Activated CD8-positive, alpha-beta memory T cell treated with anti-CD3 and anti-CD28 coated beads for 1 hour (primary cell): ENCODE data around the gene CKAP5.

ENCODE experiments used
- DNase-seq, 2 donors: peaks; one replicate each; pipeline ENCODE4 v3.0.0-alpha.2; 2020; ENCODE audit warnings: low read depth in 1 of 2; ENCODE audit errors: extremely low read depth in 1 of 2

Gene CKAP5

DNA sequence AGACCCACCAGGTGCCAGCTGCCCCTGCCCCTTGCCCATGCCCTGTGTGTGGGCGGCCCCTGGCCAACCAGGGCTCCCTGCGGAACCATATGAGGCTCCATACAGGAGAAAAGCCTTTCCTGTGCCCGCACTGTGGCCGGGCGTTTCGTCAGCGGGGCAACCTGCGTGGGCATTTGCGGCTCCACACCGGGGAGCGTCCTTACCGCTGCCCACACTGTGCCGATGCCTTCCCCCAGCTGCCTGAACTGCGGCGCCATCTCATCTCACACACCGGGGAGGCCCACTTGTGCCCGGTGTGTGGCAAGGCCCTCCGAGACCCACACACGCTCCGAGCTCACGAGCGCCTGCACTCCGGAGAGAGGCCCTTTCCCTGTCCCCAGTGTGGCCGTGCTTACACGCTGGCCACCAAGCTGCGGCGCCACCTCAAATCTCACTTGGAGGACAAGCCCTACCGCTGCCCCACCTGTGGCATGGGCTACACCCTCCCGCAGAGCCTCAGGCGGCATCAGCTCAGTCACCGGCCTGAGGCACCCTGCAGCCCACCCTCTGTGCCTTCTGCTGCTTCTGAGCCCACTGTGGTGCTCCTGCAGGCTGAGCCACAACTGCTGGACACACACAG lies 140.9 kb downstream of the CKAP5 start:
- no peak for DNase-seq

DNA sequence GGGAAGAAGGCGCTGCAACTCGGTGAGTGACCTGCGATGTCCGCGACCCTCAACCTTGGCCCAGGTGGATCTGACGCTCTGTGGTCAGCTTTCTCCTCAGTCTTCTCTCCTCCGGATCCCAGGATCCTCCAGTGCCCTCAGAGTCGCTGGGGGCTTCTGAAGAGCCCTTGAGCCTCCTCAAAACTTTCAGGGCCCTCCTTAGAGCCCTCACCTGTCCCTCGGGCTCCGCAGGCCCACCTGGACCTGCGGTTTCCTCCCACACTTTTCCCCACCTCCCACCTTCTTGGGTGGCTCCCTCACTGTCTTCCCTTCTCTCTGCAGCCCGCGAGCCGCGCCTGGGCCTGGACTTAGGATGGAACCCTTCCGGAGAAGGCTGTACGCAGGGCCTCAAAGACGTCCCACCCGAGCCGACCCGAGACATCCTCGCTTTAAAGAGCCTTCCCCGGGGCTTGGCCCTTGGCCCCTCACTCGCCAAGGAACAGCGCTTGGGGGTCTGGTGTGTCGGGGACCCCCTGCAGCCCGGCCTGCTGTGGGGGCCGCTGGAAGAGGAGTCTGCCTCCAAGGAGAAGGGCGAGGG lies 144.9 kb downstream of the CKAP5 start:
- no peak for DNase-seq

DNA sequence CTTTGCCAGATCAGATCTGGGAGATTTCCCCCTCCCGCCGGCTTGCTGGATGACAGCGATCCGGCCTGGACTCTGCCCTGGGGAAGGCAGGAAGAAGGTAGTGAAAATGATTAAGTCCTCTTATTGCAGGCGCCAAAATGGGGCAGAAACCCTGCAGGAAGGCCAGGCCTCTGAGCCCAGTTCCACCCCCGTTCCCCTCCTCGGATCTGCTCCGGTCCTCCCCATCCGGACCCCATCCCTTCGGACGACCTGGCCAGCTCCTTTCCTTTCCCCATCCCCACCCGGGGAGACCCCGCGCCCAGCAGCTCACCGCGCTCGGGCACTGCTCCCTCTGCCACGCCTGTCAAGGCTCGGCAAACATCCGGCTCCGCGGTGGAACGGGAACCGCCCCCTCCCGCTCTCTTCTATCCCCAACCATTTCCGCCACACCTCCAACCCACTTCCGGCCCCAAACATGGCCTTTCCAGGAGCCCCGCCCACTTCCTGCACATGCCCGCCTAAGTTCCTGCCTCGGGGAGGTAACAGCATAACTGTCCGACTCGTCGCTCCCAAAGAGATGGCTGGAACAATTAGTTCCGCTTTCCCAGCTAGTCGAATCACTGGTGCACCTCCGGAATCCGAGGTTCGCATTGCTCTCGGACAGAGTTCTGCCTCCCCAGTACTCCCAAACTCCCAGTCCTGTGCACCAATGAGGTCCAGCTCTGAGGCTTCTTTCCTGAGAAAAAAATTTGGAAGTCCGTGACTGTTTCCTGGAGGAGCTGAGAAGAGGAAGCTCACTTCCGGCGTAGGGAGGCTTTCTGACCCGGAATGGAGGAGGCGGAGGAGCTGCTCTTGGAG lies 145.6 kb downstream of the CKAP5 start, which contains the start of the genes ARHGAP1 and ZNF408:
TSS of gene ARHGAP1 (minus strand) at position 379 of the 837 bp plus-strand sequence. CDS start 4,512 bp downstream, outside the sequence.
TSS of gene ZNF408 (plus strand) at position 791 of the 837 bp plus-strand sequence. CDS start at position 808, 17 bp downstream.
- peak; percentile 98 to 99 for DNase-seq

GRCh38 chr11:46698597-46698996 lies 147.5 kb downstream of the CKAP5 start:
- no peak for DNase-seq

- DNase-seq: no peak
Measured at GRCh38 chr11:46697723-46698122, 148.4 kb downstream of the CKAP5 start.

GRCh38 chr11:46697303-46697702 lies 148.8 kb downstream of the CKAP5 start:
- DNase-seq: no peak

DNA sequence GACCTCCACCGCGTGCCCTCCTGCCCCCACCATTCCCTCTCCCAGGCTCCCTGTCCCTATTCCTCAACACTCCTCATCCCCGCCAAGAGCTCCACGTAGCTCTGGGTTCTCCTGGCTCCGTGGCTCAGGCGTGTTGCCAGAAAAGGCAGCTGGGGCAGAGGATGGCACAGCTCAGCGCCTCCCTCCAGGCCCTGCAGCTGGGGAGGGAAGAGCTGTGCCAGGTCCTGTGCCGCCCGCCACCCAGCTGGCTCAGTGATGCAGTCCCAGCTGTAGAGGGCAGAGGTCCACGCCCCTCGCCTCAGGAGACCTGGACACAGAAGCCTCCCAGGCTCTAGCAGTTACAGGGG lies 149.9 kb downstream of the CKAP5 start:
- DNase-seq: no peak

DNA sequence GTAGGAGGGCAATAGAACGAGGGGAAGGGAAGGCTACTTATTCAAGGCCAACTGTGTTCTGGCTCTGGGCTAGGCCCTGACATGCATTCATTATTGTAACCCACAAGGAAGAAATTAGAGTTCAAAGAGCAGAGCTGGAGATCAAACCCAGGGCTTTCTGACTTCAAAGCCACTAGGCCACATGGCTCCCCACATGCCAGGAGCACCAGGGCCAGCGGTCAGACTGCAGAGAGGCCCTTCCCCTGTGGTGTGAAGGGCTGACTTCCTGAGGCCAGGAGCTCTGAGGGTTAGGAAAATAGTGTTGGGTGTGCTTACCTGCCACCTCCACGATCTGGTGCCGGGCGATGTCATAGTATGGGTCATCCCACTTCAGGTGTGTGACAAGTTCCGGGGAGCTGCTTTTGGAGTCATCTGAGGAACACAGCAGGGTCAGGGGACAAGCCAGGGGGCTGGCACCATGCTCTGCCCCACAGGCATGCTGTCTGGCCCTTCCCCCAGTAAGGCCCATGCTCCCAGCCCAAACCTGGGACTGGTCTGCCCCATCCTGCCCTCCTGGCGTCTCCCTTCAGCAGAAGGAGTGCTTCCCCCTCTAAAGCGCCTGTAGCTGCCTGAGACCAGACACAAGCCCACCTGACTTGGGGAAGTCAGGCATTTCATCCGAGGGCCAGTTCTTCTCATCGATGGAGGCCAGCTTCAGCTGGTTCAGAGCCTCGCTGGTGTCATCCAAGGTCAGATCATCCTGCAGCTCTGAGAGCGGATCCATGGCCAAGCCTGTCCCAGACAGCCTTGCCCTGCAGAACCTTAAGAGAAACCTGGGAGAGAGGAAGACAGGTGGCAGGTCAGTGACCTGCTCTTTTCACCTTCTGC lies 150.5 kb downstream of the CKAP5 start:
- no peak for DNase-seq

DNA sequence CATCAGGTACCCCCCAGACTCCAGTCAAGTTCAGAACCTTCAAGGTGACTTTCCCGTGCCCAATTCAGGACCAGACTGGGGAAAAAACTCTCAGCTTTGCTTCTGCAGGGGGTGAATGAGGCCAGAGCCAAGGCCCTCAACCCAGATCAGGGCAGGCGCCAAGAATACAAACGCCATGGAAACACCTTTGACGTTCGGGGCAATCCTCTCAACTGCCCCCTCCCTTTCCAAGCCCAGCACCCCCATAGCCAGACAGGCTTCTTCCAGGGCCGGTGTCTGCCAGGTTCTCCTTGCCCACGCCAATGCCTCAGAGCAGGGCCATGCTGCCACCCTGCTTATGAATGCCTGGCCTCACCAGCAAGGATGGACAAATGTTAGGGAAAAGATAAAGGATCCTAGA lies 151.5 kb downstream of the CKAP5 start:
- DNase-seq: no peak

- DNase-seq: no peak
Measured at GRCh38 chr11:46694072-46694471, 152.0 kb downstream of the CKAP5 start.

DNA sequence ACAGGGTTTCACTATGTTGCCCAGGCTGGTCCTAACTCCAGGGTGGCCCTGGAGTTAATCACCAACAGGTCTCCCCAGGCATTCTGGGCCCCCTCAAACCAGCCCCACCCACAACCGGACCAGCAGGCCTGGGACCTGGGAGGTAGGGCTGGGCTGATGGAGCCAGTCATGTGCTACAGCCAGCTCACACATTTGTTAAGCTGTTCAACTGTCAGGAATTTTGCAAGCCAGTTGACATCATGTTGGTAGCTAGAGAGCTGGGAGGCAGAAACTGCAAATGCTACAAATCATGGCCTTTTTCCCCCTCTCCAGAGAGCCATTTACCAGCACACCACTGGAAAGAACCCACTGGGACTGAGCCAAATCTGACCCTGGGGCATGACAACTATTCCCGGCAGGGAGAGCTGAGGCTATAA lies 152.5 kb downstream of the CKAP5 start:
- DNase-seq: no peak
